ENCODE results near the gene ATXN2.
"Not testable (repeated sequence)": the region's sequence is repeated elsewhere in the genome, so short reads cannot be mapped to it uniquely, and the experiment has no call there.

DNA sequence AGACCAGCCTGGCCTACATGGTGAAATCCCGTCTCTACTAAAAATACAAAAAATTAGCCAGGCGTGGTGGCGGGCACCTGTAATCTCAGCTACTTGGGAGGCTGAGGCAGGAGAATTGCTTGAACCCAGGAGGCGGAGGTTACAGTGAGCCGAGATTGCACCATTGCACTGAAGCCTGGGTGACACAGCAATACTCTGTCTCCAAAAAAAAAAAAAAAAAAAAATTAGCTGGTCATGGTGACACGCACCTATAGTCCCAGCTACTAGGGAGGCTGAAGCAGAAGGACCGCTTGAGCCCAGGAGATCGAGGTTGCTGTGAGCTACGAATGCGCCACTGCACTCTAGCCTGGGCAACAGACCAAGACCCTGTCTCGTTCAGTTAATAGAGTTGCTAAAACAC, 3.7 kb upstream of the ATXN2 start:
- TF ChIP-seq, protein P1, sequence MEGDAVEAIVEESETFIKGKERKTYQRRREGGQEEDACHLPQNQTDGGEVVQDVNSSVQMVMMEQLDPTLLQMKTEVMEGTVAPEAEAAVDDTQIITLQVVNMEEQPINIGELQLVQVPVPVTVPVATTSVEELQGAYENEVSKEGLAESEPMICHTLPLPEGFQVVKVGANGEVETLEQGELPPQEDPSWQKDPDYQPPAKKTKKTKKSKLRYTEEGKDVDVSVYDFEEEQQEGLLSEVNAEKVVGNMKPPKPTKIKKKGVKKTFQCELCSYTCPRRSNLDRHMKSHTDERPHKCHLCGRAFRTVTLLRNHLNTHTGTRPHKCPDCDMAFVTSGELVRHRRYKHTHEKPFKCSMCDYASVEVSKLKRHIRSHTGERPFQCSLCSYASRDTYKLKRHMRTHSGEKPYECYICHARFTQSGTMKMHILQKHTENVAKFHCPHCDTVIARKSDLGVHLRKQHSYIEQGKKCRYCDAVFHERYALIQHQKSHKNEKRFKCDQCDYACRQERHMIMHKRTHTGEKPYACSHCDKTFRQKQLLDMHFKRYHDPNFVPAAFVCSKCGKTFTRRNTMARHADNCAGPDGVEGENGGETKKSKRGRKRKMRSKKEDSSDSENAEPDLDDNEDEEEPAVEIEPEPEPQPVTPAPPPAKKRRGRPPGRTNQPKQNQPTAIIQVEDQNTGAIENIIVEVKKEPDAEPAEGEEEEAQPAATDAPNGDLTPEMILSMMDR (IDR thresholded peaks at IDR 0.05; ENCODE audit: low read length): not testable (repeated sequence)
- TF ChIP-seq EZH2 (IDR thresholded peaks at IDR 0.05; ENCODE audit: borderline replicate concordance, low read length): not testable (repeated sequence)
